Adipose tissue (tissue), 3 donors: Measurements from ENCODE around the gene FSTL5. TPM values are rescaled to one million over a fixed set of nuclear protein-coding genes. Genes with fewer than 3 reads are reported as not detected.

Experiments
- H3K27ac ChIP-seq: one replicate; pipeline ENCODE4 v1.5.1; 2013; ENCODE audit warnings: low read depth, low read length
- WGBS, 3 donors: extraction: QIAGEN DNeasy Blood & Tissue Kit; methylation state at CpG; one replicate each; pipeline ENCODE4 v1.1.7; 2013; 5-methylcytosine and 5-hydroxymethylcytosine counted together
- polyA plus RNA-seq, 3 donors: library from polyadenylated mRNA; stranded (reverse); fragments of 200-250 nt; gene quantifications; one replicate each; pipeline ENCODE4 v1.2.3, GENCODE V29; 2013
- donor health status: healthy with polysubstance abuse.
- donor health status: Bipolar disorder and iron deficiency.
- donor health status: healthy.

The FSTL5 gene
- polyA plus RNA-seq, 3 donors: 0.09 TPM; not detected in 2

DNA sequence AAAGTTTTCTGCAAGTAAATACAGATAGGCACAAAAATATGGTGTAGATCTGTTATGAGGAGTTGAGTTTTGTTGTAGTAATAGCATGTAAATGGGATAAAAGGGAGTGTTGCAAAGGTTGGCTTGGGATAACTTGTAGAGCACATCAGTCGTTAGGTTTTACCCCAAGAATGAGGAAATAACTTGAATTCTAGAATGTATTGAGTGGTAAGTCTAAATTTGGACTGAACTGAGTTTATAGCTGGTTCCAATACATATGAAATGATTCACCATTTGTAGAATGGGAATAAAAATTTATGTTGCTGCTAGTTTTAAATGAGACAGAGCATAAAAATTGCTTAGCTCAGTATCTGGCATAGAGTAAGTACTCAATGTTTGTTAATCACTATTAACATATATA is 719.2 kb downstream of the FSTL5 start:
- no peak overlapping the region for H3K27ac ChIP-seq
- 50 to 67% (median 52%) methylated on average over 1 of the region's 1 CpG for WGBS, 3 donors

DNA sequence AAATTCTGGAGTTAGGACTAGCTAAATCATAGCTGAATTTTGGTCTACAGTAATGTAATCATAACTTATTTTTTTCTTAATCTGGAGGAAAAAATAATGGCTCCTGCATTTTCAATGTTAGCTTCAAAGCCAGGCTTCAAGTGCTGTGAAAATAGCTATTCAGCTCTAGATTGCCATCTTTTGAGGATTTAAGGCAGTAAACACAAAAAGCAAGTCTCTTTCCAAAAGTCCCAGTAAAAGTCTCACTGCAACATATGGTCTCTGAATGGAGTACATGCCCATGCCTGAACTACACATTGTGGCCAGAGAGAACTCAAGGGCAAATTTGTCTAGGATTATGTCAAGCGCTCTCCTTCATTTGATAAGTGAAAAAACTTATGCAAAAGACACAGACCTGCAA is 720.9 kb downstream of the FSTL5 start:
- 86 to 90% (median 89%) methylated on average over 1 of the region's 1 CpG for WGBS, 3 donors
- H3K27ac ChIP-seq: no peak overlapping the region

DNA sequence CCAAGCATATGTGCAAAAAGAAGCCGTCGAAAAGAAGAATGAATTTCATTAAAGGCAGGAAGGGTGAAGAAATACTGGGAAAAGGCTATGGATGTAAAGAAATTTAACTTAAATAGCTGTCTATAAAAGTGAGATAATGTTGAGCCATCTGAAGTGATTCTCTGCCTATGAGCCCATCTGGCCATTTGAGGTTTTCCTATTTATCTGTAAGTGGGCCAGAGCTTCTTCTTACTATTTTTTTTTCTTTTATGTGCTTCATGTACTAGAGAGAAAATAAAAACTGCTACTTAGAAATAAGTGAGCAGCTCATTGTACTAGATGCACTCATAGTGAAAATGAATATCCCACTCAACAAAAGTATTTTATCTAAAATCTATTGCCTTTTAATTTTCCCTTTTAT is 725.7 kb downstream of the FSTL5 start:
- H3K27ac ChIP-seq: no peak overlapping the region
- whole genome bisulfite sequencing, 3 donors: 93 to 95% (median 94%) methylated on average over 2 of the region's 2 CpGs

DNA sequence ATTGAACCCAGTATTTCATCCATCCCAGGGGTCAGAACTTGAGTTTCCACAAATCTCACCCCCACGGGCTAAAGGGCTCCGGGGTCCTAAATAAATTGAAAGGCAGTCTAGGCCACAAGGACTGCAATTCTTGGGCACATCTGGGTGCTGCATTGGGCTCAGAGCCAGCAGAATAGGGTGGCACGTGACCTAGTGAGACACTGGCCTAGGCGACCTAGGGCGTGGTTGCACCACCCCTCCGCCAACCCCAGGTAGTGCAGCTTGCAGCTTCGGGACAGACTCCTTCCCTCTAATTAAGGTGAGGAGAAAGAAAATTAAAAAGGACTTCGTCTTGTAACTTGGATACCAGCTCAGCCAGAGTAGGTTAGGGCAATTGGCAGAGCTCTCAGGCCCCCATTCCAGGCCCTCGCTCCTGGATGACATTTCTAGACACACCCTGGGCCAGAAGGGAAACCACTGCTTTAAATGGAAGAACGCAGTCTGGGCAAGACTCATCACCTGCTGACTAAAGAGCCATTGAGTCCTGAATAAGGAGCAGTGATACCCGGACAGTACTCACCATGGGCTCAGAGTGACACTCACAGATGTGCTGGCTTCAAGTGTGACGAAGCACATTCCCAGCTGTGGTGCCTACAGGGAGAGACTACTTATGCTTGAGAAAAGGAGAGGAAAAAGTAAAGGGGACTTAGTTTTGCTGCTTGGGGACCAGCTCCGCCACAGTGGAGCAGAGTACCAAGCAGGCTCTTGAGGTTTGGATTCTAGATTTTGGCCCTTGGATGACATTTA is 735.4 kb downstream of the FSTL5 start:
- WGBS, 3 donors: 86 to 95% (median 87%) methylated on average over 13 of the region's 13 CpGs
- H3K27ac ChIP-seq: no peak overlapping the region

DNA sequence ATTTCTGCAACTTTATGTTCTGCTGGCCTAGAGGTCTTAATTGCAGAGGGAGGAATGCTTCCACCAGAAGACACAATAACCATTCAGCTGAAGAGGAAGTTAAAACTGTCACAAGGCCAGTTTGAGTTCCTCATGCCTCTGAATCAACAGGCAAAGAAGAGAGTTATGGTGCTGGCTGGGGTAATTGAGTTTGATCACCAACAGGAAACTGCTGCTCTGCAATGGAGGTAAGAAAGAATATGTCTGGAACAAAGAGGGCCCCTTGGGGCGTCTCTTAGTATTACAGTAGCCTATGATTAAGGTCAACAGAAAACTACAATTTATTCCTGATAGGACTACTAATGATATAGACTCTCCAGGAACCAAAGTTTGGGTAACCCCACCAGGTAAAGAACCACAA is 744.0 kb downstream of the FSTL5 start:
- 23 to 37% (median 27%) methylated on average over 1 of the region's 1 CpG for WGBS, 3 donors
- no peak overlapping the region for H3K27ac ChIP-seq

DNA sequence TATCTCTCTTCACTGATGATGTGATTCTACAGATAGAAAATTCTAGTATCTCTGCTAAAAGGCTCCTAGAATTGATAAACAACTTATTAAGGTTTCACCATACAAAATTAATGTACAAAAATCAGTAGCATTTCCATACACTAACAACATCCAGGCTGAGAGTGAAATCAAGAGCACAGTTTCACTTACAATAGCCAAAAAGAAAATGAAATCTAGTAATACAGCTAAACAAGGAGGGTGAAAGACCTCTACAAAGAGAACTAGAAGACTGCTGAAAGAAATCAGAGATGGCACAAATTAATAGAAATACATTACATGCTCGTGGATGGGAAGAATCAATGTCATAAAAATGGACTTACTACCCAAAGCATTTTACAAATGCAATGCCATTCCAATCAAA is 751.9 kb downstream of the FSTL5 start:
- 62 to 67% (median 67%) methylated on average over 1 of the region's 1 CpG for WGBS, 3 donors
- H3K27ac ChIP-seq: no peak overlapping the region

DNA sequence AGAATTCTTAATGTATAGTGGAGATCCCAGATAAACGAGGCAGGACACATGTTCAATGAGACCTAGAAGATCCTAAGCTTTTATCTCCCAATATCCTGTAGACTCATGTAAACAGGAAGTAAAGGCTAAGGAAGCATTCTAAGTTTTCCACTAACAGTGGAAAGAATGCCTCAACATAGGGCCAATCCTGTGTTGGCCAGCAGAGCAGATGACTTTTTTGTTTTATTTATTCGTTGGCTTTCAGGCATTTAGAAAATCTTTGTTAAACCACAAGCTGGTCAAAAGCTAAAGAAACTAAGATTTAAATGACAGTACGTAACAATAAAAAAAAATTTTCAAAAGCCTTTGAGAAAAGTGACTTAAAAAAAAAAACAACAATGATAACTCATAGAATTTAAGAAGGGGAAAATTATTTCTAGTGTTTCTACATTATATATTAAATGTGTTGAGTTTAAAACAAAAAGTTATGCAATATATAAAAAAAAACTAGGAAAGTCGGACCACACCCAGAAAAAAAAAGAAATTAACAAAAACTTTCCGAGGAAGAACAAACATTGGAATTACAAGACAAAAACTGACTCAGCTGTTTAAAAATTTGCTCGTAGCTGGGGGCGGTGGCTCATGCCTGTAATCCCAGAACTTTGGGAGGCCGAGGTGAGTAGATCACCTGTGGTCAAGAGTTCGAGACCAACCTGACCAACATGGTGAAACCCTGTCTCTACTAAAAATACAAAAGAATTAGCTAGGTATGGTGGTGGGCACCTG is 759.3 kb downstream of the FSTL5 start:
- WGBS, 3 donors: 79 to 84% (median 81%) methylated on average over 9 of the region's 9 CpGs
- H3K27ac ChIP-seq: no peak overlapping the region

DNA sequence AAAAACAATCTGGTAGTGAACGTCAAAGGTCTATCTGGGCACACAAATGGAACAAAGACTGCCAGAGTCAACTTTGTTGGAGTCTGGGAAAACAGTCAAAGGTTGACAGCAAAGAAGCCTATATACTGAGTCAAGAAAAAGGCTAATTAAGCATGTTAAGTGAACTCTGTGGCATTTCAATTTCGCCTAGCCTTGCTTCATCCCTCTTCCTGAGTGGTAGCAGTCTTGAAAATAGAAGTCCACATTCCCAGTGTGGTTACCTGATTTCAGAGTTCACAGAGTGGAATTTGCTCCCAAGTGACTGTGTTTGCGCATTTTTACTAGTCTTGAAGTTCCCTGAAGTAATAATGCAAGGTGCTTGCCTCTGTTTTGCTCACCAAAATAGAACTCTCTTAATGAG is 760.0 kb downstream of the FSTL5 start:
- 74 to 83% (median 77%) methylated on average over 3 of the region's 3 CpGs for WGBS, 3 donors

DNA sequence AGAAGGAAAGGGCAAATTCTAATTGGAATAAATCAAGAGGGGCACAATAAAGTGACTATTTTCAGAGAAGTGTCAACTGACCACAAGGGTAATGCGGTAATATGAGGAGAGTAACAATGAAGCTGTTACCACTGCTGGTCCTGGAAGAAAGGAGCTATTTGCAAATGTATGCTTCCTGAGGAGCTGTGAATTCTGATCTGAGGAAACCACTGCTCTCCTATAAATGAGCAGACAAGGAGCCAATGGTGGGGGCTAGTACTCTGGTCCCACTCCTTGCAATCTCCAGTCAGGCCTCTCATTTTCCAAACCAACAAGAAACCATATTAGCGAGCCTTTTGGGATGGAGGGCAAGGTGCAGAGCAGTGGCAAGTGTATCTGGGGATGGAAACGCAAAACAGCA is 770.2 kb downstream of the FSTL5 start:
- 74 to 82% (median 78%) methylated on average over 3 of the region's 3 CpGs for WGBS, 3 donors
- H3K27ac ChIP-seq: no peak overlapping the region

More for the DNA sequence above, 760.0 kb downstream of the FSTL5 start:
- no peak overlapping the region for H3K27ac ChIP-seq

DNA sequence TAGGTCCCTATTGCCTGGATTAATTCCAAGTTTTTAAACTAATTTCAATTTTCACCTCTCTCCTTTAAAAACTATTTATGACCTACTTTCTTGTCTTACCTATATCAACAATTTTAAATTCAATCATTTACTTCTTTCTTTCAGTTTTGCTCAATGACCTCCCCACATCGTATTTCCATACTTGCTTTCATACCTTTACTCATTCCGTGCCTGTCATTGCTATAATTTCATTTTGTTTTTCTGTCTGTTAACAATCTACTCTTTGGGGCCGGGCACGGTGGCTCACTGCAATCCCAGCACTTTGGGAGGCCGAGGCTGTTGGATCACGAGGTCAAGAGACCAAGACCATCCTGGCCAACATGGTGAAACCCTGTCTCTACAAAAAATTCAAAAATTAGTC is 781.1 kb downstream of the FSTL5 start:
- H3K27ac ChIP-seq: no peak overlapping the region
- 89 to 93% (median 91%) methylated on average over 6 of the region's 6 CpGs for WGBS, 3 donors

DNA sequence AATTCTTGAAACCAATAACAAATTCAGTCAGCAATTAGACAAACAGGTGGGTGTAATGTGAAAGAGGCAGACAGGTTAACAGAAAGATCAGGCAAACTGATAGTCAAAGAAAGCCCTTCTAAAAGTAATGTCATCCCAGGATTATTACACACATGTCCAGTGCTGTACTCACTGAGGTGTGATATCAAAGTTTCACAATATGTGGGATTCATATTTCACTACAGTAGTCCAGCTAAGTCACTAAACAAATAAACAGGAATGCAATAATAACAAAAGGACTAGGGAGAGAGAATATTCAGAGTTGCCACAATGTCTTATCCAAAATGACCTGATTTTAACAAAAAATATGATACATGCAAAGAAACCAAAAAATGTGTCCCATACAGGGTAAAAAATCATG is 787.5 kb downstream of the FSTL5 start:
- no peak overlapping the region for H3K27ac ChIP-seq

DNA sequence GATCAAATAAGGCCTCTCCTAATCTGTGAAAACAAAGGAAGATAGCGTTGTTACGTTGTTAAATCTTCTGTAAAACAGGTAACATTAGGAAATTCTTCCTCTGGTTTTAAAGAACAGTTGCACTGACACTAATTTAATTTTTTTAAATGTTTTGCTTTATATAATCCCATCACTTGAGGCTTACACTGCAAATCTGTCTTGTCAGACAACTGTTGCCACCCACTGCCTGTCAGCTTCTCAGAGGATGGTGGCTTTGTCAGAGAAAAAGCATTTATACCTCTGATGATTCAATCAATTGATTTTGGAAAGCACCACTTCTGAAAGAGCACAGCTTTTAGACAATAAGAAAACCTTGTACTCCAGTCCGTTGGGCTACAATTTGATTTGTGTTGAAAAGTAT is 799.1 kb downstream of the FSTL5 start:
- 53 to 84% (median 74%) methylated on average over 3 of the region's 3 CpGs for WGBS, 3 donors
- H3K27ac ChIP-seq: no peak overlapping the region

DNA sequence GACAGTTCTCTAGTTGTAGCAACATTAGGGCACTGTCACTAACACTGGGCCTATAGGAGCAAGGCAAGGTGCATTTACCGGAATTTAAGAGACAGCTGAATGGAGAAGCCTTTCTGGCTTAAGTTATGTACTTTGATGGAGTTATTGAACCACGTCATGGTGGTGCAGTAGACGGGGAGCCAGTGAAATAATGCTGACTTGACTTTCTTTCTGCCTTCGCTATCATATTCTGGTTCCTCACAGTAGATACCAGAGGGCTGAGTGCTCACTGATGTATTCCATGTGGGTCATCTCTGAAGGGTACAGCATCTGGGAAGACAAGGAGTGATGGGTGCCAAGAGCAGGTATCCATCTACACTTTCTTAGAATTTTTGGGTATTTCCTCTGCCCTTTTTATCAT is 802.8 kb downstream of the FSTL5 start:
- H3K27ac ChIP-seq: no peak overlapping the region
- 87 to 88% (median 88%) methylated on average over 4 of the region's 4 CpGs for WGBS, 3 donors

DNA sequence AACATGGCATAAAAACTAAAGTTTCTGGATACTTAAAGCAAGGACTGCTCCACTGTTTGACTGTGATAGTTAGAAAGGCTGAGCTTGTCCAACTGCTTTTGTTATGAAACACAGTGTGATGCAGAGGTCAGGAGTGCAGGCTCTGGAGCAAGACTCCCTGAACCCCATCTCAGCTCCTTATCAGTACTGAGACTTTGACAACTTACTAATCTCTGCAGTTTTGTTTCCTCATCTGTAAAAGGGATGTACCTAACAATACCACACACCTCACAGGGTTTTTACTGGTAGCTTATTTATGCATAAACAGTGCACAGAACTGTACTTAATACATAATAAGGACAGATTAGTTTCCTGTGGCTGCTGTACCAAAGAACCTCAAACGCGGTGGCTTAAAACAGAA is 804.3 kb downstream of the FSTL5 start:
- H3K27ac ChIP-seq: no peak overlapping the region
- 70 to 88% (median 84%) methylated on average over 2 of the region's 2 CpGs for WGBS, 3 donors

DNA sequence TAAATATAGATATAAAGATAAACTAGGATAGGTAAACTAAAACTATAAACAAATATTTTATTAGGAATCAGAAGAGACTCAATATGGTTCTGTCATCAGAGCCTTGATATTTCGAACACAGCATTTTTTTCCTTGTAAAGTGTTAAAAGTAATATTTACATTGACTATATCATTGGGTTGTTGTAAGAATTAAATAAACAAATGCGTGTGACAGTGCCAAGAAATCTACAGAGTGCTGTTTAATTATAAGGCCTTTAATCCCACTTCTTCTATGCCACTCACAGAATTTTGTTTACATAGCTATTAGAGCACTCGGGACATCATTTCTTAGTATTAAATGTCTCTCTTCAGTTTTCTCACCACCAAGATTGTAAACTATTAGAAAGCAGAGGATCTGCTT is 807.4 kb downstream of the FSTL5 start:
- 42 to 66% (median 61%) methylated on average over 3 of the region's 3 CpGs for WGBS, 3 donors
- H3K27ac ChIP-seq: no peak overlapping the region

DNA sequence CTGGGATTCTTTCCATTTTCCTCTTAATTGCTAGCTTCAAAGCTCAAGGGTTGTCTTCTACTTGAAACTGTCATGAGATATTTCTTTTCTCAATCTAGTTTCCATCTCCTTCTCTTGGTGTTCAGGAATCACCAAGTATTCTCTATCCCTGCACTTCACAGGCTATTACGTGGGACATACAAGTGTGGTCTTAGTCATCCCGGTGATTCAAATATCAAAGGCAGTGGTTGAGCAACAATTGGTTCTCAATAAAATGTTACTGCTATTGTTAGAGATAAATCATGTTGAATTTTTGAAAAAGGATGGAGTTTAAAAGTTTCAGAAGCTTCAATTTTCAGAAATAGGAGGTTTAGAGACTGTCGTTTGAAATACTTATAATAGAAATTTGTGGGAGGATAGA is 812.9 kb downstream of the FSTL5 start:
- 68 to 87% (median 83%) methylated on average over 3 of the region's 3 CpGs for WGBS, 3 donors

DNA sequence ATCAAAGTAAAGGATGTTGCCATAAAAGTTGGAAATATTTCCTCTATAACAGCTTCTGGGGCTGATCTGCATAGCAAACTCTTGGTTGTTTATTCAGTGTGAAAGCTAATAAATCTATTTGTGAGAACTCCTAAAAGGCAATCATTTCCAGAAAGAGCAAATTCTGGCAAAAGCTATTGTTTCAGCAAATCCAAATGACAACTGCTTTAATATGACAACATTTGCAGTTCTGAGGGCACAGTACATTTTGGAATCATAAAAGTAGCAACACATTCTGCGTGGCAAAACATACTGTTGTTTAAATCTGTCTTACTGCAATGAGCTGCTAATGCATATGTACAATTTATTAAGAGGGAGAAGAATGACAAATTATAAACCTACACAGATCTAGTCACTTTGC is 818.1 kb downstream of the FSTL5 start:
- H3K27ac ChIP-seq: no peak overlapping the region
- 61 to 68% (median 64%) methylated on average over 1 of the region's 1 CpG for WGBS, 3 donors

More for the DNA sequence above, 812.9 kb downstream of the FSTL5 start:
- H3K27ac ChIP-seq: no peak overlapping the region

DNA sequence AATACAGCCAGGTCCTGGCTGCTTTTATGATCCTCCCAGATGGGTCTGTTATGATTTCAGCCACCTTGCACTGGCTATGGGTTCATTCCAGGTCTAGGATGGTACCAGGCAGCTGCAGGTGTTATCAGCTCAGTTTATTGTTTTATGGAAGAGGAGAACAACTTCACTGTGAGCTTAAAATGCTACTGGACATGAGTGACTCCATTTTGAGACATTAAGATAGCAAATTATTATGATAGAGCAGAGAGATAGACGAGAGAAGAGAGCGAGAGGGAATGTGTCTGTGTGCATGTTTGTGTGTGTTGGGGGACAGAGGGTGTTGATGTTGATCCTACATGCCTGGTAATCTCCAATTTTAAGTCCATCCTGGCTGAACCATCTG is 820.2 kb downstream of the FSTL5 start:
- H3K27ac ChIP-seq: no peak overlapping the region
- WGBS, 3 donors: 74 to 92% (median 85%) methylated on average over 2 of the region's 2 CpGs

DNA sequence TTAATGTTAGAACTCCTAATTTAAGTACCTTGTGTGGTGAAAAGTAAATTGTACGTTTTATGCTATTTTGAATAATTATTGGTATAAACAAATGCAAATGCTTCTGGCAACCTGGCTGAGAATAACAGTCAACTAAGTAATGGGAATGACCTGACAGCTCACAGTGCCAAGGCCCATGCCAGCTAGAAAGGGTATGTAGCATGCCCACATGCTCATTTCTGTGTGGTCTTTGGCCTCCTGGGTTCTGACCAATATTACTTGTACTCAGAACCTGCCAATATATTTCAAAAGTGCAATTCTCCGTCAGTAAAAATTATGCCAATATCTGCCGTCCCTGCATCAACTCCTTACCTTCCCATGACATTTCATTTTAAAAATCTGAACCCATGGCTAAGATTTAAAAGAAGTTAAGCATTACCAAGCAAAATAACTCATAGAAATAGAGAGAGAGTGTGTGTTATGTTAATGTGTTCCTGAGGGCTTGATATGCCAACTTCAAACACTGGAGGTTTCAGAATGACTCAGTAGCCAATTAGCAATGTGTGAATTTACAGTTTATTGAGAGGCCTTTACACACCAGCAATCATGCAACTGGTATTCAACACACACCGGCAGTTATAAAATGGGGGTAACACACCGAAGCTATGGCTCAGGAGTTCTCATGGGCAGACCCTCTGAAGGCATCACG is 820.8 kb downstream of the FSTL5 start:
- no peak overlapping the region for H3K27ac ChIP-seq
- 73 to 90% (median 77%) methylated on average over 6 of the region's 6 CpGs for WGBS, 3 donors
